AG09319 (cell line): ENCODE measurements around the gene C1QTNF6.

ENCODE experiments used
- DNase-seq: peaks from one replicate; pipeline ENCODE4 v3.0.0-alpha.2; 2010; ENCODE audit warnings: low read depth; ENCODE audit errors: extremely low read depth
- TF ChIP-seq, protein P1 (sequence below): IDR thresholded peaks from 2 replicates; pipeline ENCODE4 v1.5.1; 2011; ENCODE audit warnings: low read depth, mild to moderate bottlenecking, inconsistent platforms, low read length, moderate library complexity

Gene C1QTNF6

GRCh38 chr22:37226087-37226486, 38.0 kb upstream of the C1QTNF6 start:
- DNase-seq = no peak
- TF ChIP-seq, protein P1, sequence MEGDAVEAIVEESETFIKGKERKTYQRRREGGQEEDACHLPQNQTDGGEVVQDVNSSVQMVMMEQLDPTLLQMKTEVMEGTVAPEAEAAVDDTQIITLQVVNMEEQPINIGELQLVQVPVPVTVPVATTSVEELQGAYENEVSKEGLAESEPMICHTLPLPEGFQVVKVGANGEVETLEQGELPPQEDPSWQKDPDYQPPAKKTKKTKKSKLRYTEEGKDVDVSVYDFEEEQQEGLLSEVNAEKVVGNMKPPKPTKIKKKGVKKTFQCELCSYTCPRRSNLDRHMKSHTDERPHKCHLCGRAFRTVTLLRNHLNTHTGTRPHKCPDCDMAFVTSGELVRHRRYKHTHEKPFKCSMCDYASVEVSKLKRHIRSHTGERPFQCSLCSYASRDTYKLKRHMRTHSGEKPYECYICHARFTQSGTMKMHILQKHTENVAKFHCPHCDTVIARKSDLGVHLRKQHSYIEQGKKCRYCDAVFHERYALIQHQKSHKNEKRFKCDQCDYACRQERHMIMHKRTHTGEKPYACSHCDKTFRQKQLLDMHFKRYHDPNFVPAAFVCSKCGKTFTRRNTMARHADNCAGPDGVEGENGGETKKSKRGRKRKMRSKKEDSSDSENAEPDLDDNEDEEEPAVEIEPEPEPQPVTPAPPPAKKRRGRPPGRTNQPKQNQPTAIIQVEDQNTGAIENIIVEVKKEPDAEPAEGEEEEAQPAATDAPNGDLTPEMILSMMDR = no peak

- no peak for DNase-seq
Measured at GRCh38 chr22:37225481-37225880, 37.4 kb upstream of the C1QTNF6 start.

GRCh38 chr22:37224757-37225420, 36.8 kb upstream of the C1QTNF6 start:
- DNase-seq = no peak
- TF ChIP-seq, protein P1 = no peak

More at GRCh38 chr22:37225481-37225880, 37.4 kb upstream of the C1QTNF6 start:
- TF ChIP-seq, protein P1 = no peak; the same call in 1 of the 2 replicates

GRCh38 chr22:37223965-37224551, 36.0 kb upstream of the C1QTNF6 start:
- TF ChIP-seq, protein P1 = no peak
- no peak for DNase-seq

- no peak for DNase-seq
- TF ChIP-seq, protein P1 = no peak
Measured at GRCh38 chr22:37222440-37222971, 34.5 kb upstream of the C1QTNF6 start.

- TF ChIP-seq, protein P1 = no peak
- DNase-seq = no peak
Measured at GRCh38 chr22:37221424-37222333, 33.6 kb upstream of the C1QTNF6 start.
